Loucy (cell line): ENCODE measurements around the gene TSSK6.

Experiments used
- EZH2phosphoT487 ChIP-seq: fragments of 200-600 bp; IDR thresholded peaks from 2 replicates; pipeline ENCODE4 v1.6.1; 2018; ENCODE audit warnings: antibody characterized with exemption, mild to moderate bottlenecking, moderate library complexity, borderline replicate concordance
- TF ChIP-seq, protein P1 (sequence below): fragments of 200-600 bp; sonication (generic); conservative IDR thresholded peaks from 2 replicates; pipeline ENCODE4 v1.5.1; 2014; ENCODE audit warnings: mild to moderate bottlenecking, antibody characterized with exemption, low read length

DNA sequence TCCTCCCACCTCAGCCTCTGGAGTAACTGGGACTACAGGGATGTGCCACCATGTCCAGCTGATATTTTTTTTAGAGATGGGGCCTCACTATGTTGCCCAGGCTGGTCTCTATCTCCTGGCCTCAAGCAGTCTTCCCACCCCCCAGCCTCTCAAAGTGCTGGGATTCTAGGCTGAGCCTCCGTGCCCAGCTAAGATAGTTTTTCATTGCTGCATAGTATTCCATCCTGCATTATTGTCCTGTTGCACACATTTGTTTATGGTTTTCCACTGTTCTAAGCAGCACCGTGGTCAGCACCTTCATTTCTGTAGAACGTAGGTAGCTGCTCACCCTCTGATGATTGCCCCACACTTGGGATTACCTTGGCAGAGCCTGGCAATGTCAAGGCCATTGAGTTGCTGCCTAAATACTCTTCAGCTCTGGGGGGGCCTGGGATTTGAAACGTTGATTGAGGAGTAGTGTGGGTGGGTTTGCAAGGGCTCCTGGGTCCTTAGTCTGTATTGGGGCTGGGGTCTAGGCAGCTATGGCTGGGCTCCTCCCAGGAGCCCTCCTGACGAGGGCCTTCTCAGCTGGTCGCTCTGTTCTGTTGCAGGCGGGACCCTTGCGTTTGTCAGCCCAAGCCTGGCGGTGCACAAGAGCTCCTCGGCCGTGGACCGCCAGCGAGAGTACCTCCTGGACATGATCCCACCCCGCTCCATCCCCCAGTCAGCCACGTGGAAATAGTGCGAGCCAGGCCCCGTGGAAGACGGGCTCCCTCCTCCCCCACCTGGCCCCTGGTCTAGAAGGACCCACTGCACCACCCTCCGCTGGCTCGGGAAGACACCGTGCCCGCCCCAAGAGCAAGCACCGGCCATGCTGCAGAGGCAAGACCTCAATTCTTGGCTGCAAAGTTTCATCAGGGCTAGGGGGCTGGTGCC, 10.3 kb downstream of the TSSK6 start:
- TF ChIP-seq, protein P1, sequence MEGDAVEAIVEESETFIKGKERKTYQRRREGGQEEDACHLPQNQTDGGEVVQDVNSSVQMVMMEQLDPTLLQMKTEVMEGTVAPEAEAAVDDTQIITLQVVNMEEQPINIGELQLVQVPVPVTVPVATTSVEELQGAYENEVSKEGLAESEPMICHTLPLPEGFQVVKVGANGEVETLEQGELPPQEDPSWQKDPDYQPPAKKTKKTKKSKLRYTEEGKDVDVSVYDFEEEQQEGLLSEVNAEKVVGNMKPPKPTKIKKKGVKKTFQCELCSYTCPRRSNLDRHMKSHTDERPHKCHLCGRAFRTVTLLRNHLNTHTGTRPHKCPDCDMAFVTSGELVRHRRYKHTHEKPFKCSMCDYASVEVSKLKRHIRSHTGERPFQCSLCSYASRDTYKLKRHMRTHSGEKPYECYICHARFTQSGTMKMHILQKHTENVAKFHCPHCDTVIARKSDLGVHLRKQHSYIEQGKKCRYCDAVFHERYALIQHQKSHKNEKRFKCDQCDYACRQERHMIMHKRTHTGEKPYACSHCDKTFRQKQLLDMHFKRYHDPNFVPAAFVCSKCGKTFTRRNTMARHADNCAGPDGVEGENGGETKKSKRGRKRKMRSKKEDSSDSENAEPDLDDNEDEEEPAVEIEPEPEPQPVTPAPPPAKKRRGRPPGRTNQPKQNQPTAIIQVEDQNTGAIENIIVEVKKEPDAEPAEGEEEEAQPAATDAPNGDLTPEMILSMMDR = no peak
- TF ChIP-seq EZH2phosphoT487 = no peak
